Rectal smooth muscle tissue (tissue), 1 donor: Measurements from ENCODE around the gene FNDC1.

Experiments
- H3K27ac ChIP-seq: one replicate; pipeline ENCODE4 v1.7.0; 2013; ENCODE audit warnings: low read depth, low read length, inconsistent platforms
- H3K27me3 ChIP-seq: one replicate; pipeline ENCODE4 v1.7.0; 2013; ENCODE audit warnings: low read length; ENCODE audit not compliant: control insufficient read depth, insufficient read depth
- H3K36me3 ChIP-seq: one replicate; pipeline ENCODE4 v1.7.0; 2013; ENCODE audit warnings: low read length; ENCODE audit not compliant: control insufficient read depth, insufficient read depth
- H3K4me1 ChIP-seq: one replicate; pipeline ENCODE4 v1.7.0; 2013; ENCODE audit warnings: low read length; ENCODE audit not compliant: control insufficient read depth, insufficient read depth
- H3K4me3 ChIP-seq: one replicate; pipeline ENCODE4 v1.7.0; 2013; ENCODE audit warnings: low read length
- H3K9ac ChIP-seq: one replicate; pipeline ENCODE4 v1.7.0; 2013; ENCODE audit warnings: low read length

Gene FNDC1

GRCh38 chr6:159134701-159135364, 34.4 kb upstream of the FNDC1 start:
- Histone ChIP-seq H3K4me3 (no peak overlapping the region), H3K27ac (no peak overlapping the region), H3K36me3 (no peaks in the 10 kb centered on the region), H3K4me1 (no peaks in the 10 kb centered on the region), H3K9ac (no peak overlapping the region), H3K27me3 (no peaks in the 10 kb centered on the region)

GRCh38 chr6:159137676-159138075, 31.5 kb upstream of the FNDC1 start:
- Histone ChIP-seq H3K9ac (no peak overlapping the region), H3K4me1 (no peaks in the 10 kb centered on the region), H3K27me3 (no peaks in the 10 kb centered on the region), H3K4me3 (no peak overlapping the region), H3K36me3 (no peaks in the 10 kb centered on the region), H3K27ac (no peak overlapping the region)

GRCh38 chr6:159142531-159142930, 26.7 kb upstream of the FNDC1 start:
- Histone ChIP-seq H3K27ac (no peak overlapping the region), H3K4me3 (no peak overlapping the region), H3K36me3 (no peaks in the 10 kb centered on the region), H3K9ac (no peak overlapping the region), H3K4me1 (no peaks in the 10 kb centered on the region), H3K27me3 (no peaks in the 10 kb centered on the region)

- no peak overlapping the region for H3K27ac ChIP-seq
- no peak overlapping the region for H3K9ac ChIP-seq
- no peak overlapping the region for H3K4me3 ChIP-seq
- H3K27me3 ChIP-seq, result no peaks in the 10 kb centered on the region
- H3K4me1 ChIP-seq, result no peaks in the 10 kb centered on the region
- H3K36me3 ChIP-seq, result no peaks in the 10 kb centered on the region
Measured at GRCh38 chr6:159148641-159149040, 20.6 kb upstream of the FNDC1 start.

- no peak overlapping the region for H3K4me3 ChIP-seq
- H3K27ac ChIP-seq, result no peak overlapping the region
- no peaks in the 10 kb centered on the region for H3K27me3 ChIP-seq
- no peak overlapping the region for H3K9ac ChIP-seq
- H3K4me1 ChIP-seq, result no peaks in the 10 kb centered on the region
- no peaks in the 10 kb centered on the region for H3K36me3 ChIP-seq
Measured at GRCh38 chr6:159149641-159150040, 19.6 kb upstream of the FNDC1 start.

GRCh38 chr6:159151266-159151855, 17.8 kb upstream of the FNDC1 start:
- Histone ChIP-seq H3K9ac (no peak overlapping the region), H3K27ac (no peak overlapping the region), H3K36me3 (no peaks in the 10 kb centered on the region), H3K27me3 (no peaks in the 10 kb centered on the region), H3K4me3 (no peak overlapping the region), H3K4me1 (no peaks in the 10 kb centered on the region)

GRCh38 chr6:159152041-159152440, 17.2 kb upstream of the FNDC1 start:
- H3K36me3 ChIP-seq, result no peaks in the 10 kb centered on the region
- H3K4me3 ChIP-seq, result no peak overlapping the region
- no peaks in the 10 kb centered on the region for H3K4me1 ChIP-seq
- no peak overlapping the region for H3K27ac ChIP-seq
- no peaks in the 10 kb centered on the region for H3K27me3 ChIP-seq
- H3K9ac ChIP-seq, result no peak overlapping the region

GRCh38 chr6:159152782-159153181, 16.4 kb upstream of the FNDC1 start:
- H3K9ac ChIP-seq, result no peak overlapping the region

GRCh38 chr6:159155679-159156078, 13.5 kb upstream of the FNDC1 start:
- Histone ChIP-seq H3K27ac (no peak overlapping the region), H3K4me1 (no peaks in the 10 kb centered on the region), H3K9ac (no peak overlapping the region), H3K4me3 (no peak overlapping the region), H3K36me3 (no peaks in the 10 kb centered on the region), H3K27me3 (no peaks in the 10 kb centered on the region)

More at GRCh38 chr6:159152782-159153181, 16.4 kb upstream of the FNDC1 start:
- Histone ChIP-seq H3K27me3 (no peaks in the 10 kb centered on the region), H3K4me3 (no peak overlapping the region), H3K27ac (no peak overlapping the region), H3K4me1 (no peaks in the 10 kb centered on the region), H3K36me3 (no peaks in the 10 kb centered on the region)

- Histone ChIP-seq H3K4me3 (no peak overlapping the region), H3K9ac (no peak overlapping the region), H3K27me3 (no peaks in the 10 kb centered on the region), H3K36me3 (no peaks in the 10 kb centered on the region), H3K4me1 (no peaks in the 10 kb centered on the region), H3K27ac (no peak overlapping the region)
Measured at GRCh38 chr6:159156089-159156488, 13.1 kb upstream of the FNDC1 start.

- H3K27ac ChIP-seq, result no peak overlapping the region
Measured at GRCh38 chr6:159157431-159157830, 11.8 kb upstream of the FNDC1 start.

GRCh38 chr6:159161839-159162238, 7.4 kb upstream of the FNDC1 start:
- H3K27ac ChIP-seq, result no peak overlapping the region
- H3K27me3 ChIP-seq, result no peaks in the 10 kb centered on the region
- H3K4me1 ChIP-seq, result no peaks in the 10 kb centered on the region
- no peak overlapping the region for H3K9ac ChIP-seq
- H3K4me3 ChIP-seq, result no peak overlapping the region
- no peaks in the 10 kb centered on the region for H3K36me3 ChIP-seq

More at GRCh38 chr6:159157431-159157830, 11.8 kb upstream of the FNDC1 start:
- no peak overlapping the region for H3K9ac ChIP-seq
- no peaks in the 10 kb centered on the region for H3K4me1 ChIP-seq
- H3K27me3 ChIP-seq, result no peaks in the 10 kb centered on the region
- H3K4me3 ChIP-seq, result no peak overlapping the region
- no peaks in the 10 kb centered on the region for H3K36me3 ChIP-seq

- H3K27ac ChIP-seq, result no peak overlapping the region
- H3K36me3 ChIP-seq, result no peaks in the 10 kb centered on the region
- H3K27me3 ChIP-seq, result no peaks in the 10 kb centered on the region
- H3K4me1 ChIP-seq, result no peaks in the 10 kb centered on the region
- H3K9ac ChIP-seq, result no peak overlapping the region
- H3K4me3 ChIP-seq, result no peak overlapping the region
Measured at GRCh38 chr6:159163901-159164370, 5.3 kb upstream of the FNDC1 start.
